Retinal pigment epithelial cell (primary cell): ENCODE results near the gene TTLL12.
A peak's percentile ranks its signal among the peaks of the same experiment; 100 is the strongest.

ENCODE experiments used
- DNase-seq: peaks from one replicate; pipeline ENCODE4 v3.0.0-alpha.2; 2010; ENCODE audit warnings: low read depth
- H3K4me3 ChIP-seq: 2 replicates; pipeline ENCODE4 v1.5.1; 2011; ENCODE audit warnings: mild to moderate bottlenecking, low read length, control low read depth, moderate library complexity
- TF ChIP-seq, protein P1 (sequence below): conservative IDR thresholded peaks from 2 replicates; pipeline ENCODE4 v1.5.1; 2011; ENCODE audit warnings: low read depth, low read length, control low read depth, inconsistent platforms

TTLL12 gene

DNA sequence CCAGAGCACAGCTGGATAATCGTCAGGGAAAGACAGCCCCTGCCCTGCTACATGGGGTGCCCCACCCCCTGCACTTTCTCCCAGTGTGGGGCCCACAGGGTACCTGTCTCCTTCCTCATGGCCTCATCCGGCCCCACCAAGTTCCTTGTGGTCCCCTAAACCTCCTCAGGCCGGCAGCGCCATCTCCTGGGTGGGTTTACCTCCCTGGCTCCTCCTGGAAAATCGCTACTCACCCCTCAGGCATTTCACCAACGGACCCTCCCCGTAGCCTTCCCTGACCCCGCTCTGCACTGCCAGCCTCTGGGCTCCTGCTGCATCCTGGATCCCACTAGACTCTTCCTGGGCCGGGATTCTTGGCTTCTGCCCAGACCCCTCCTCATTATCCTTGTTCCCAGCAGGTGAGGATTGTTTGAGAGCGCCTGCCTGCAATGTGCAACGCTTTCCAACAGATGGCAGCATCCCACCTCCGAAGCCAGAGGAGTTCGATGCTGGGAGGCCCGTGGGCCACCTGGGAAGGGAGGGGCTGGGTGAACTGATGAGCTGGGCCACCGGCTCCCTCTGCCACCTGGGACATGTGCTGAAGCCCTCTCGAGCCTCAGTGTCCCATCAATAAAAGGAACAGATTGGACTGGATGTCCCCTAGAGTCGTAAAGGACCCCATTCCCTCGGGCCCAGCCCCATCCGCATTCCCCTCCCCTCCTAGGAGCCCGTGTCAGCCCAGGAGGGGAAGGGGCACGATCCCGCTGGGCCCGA, 44.2 kb upstream of the TTLL12 start:
- peak; percentile 14 for DNase-seq
- TF ChIP-seq, protein P1, sequence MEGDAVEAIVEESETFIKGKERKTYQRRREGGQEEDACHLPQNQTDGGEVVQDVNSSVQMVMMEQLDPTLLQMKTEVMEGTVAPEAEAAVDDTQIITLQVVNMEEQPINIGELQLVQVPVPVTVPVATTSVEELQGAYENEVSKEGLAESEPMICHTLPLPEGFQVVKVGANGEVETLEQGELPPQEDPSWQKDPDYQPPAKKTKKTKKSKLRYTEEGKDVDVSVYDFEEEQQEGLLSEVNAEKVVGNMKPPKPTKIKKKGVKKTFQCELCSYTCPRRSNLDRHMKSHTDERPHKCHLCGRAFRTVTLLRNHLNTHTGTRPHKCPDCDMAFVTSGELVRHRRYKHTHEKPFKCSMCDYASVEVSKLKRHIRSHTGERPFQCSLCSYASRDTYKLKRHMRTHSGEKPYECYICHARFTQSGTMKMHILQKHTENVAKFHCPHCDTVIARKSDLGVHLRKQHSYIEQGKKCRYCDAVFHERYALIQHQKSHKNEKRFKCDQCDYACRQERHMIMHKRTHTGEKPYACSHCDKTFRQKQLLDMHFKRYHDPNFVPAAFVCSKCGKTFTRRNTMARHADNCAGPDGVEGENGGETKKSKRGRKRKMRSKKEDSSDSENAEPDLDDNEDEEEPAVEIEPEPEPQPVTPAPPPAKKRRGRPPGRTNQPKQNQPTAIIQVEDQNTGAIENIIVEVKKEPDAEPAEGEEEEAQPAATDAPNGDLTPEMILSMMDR, result peak; percentile 96
- H3K4me3 ChIP-seq, result no peak overlapping the region

GRCh38 chr22:43230571-43230970, 43.6 kb upstream of the TTLL12 start:
- no peak overlapping the region for H3K4me3 ChIP-seq
- TF ChIP-seq, protein P1, result no peak
- DNase-seq, result peak; percentile 18

DNA sequence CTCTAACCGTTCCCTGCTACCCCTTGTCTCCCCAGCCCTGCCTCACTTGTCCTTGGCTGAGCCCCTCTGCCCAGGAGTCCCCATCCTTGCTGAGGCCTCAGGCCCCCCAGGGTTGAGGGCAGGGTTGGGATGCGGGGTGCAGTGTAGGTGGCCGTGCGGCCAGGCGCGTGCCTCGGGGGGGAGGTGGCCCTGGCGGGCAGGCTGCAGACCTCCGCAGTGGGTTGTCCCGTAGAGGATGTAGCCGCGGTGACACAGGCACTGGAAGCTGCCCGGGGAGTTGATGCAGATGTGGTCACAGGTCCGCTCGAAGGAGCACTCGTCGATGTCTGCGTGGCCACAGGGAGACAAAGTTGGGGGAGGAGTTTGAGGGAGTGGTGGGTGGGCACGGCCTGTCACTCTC, 41.9 kb upstream of the TTLL12 start:
- H3K4me3 ChIP-seq, result no peak overlapping the region
- TF ChIP-seq, protein P1, result no peak
- DNase-seq, result no peak

DNA sequence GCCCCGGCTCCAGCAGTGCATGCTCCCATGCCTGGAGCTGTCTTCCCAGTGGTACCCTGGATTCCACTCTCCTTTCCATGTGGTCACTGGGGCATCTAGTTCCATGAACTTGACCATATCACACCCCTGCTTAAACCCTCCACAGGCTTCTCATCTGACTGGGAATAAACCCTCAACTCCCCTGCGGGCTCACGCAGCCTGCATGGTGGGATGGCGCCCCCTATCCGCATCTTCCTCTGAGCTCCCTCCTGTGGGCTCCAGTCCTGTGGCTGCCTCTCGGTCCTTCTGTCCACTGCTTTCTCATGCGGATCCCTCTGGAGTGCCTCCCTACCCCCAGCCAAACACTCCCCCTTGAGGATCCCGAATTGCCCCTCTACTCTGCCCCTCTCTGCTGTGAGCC, 41.4 kb upstream of the TTLL12 start:
- TF ChIP-seq, protein P1, result peak; percentile 64
- DNase-seq, result no peak
- no peak overlapping the region for H3K4me3 ChIP-seq

DNA sequence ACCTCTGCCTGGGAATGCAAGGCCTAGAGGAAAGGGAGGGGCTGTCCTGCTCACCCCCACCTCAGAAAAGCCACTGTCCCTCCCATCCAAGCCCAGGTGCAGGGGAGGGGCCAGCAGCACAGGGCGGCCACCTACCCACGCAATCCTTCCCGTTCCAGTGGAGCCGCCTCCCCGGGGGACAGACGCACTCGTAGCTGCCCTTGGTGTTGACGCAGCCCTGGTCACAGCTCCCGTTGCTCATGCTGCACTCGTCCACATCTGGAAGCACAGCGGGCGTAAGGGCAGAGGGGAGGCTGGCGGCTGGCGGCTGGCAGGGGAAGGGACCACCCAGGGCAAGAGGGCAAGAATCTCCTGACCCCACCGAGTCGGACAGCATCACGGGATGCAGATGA, 40.3 kb upstream of the TTLL12 start:
- DNase-seq, result no peak
- H3K4me3 ChIP-seq, result no peak overlapping the region
- TF ChIP-seq, protein P1, result no peak

- TF ChIP-seq, protein P1, result peak; percentile 20
- H3K4me3 ChIP-seq, result no peak overlapping the region
- no peak for DNase-seq
Measured at GRCh38 chr22:43226377-43227238, 39.7 kb upstream of the TTLL12 start.
